ENCODE data around the gene SLC25A29.

GRCh38 chr14:100268591-100269207, 37.5 kb downstream of the SLC25A29 start:
- TF ChIP-seq RAD21 (IDR thresholded peaks at IDR 0.05; ENCODE audit: low read depth): no peak
- TF ChIP-seq TEAD4 (IDR thresholded peaks at IDR 0.05): no peak
- no peak for TF ChIP-seq YY1 (IDR thresholded peaks at IDR 0.05; ENCODE audit: low read depth)
- no peak for TF ChIP-seq TAF1 (IDR thresholded peaks at IDR 0.05; ENCODE audit: low read depth)
- no peak for TF ChIP-seq USF1 (IDR thresholded peaks at IDR 0.05)
- TF ChIP-seq REST (IDR thresholded peaks at IDR 0.05; ENCODE audit: low read depth): no peak
- no peak for TF ChIP-seq TCF12 (IDR thresholded peaks at IDR 0.05; ENCODE audit: low read depth)
- no peak for TF ChIP-seq MAX (IDR thresholded peaks at IDR 0.05)
- TF ChIP-seq FOXM1 (IDR thresholded peaks at IDR 0.05; ENCODE audit: borderline replicate concordance, low read depth): no peak
- TF ChIP-seq CEBPB (IDR thresholded peaks at IDR 0.05): no peak

All from Ishikawa (cell line).